OCI-LY7 (cell line): Measurements from ENCODE around the gene TRIM9.

Experiments
- CTCF ChIP-seq: fragments of 200-600 bp; sonication (generic); conservative IDR thresholded peaks from 2 replicates; pipeline ENCODE4 v1.5.1; 2014; ENCODE audit warnings: mild to moderate bottlenecking, antibody characterized with exemption, low read length, moderate library complexity, mixed read lengths
- EZH2phosphoT487 ChIP-seq: fragments of 200-600 bp; sonication (generic); IDR thresholded peaks from 2 replicates; pipeline ENCODE4 v1.6.1; 2018; ENCODE audit warnings: low read depth, borderline replicate concordance, mild to moderate bottlenecking, mixed run types, antibody characterized with exemption, low read length, moderate library complexity, mixed read lengths

- TF ChIP-seq CTCF, result no peak
- TF ChIP-seq EZH2phosphoT487, result no peak
These were observed 7.9 kb downstream of the TRIM9 start for GRCh38 chr14:51087031-51087441.
